Panc1 (cell line): ENCODE measurements around the gene VSNL1. TPM values are rescaled to one million over a fixed set of nuclear protein-coding genes. Genes with fewer than 3 reads are reported as not detected.

Source experiments
- ATAC-seq: fragments of 200-7000 bp; cut with Tn5 transposase; 2 replicates; pipeline ENCODE4 v1.9.1; 2020; ENCODE audit warnings: mild to moderate bottlenecking, moderate library complexity
- BruUV-seq: library from RNA; stranded (reverse); fragments of 400-500 nt; replicated peaks from 2 replicates; lab custom pipeline; 2021; lab: Mats Ljungman, UMichigan
- CTCF ChIA-PET: fragments of 300-600 bp; sonication (Branson Sonifier 250); formaldehyde crosslinking; loops from one replicate; lab custom pipeline; 2022; ENCODE audit warnings: antibody characterized with exemption; lab: Charles Lee
- POLR2A ChIA-PET: fragments of 300-600 bp; sonication (Branson Sonifier 250); formaldehyde crosslinking; loops from one replicate; lab custom pipeline; 2022; ENCODE audit warnings: antibody characterized with exemption; lab: Charles Lee
- DNase-seq: peaks from one replicate; pipeline ENCODE4 v3.0.0-alpha.2; 2010; ENCODE audit warnings: low read depth, low spot score
- H3K27ac ChIP-seq: 2 replicates; pipeline ENCODE4 v1.5.1; 2011; ENCODE audit warnings: mild to moderate bottlenecking, low read length, inconsistent platforms
- H3K27me3 ChIP-seq: fragments of 200-500 bp; sonication (Bioruptor generic); 2 replicates; pipeline ENCODE4 v1.6.0; 2014; ENCODE audit warnings: low read length, inconsistent platforms; ENCODE audit not compliant: control insufficient read depth, insufficient read depth
- H3K36me3 ChIP-seq: fragments of 200-500 bp; sonication (Bioruptor generic); 2 replicates; pipeline ENCODE4 v1.5.1; 2014; ENCODE audit warnings: inconsistent platforms, mild to moderate bottlenecking, low read length, moderate library complexity; ENCODE audit not compliant: control insufficient read depth, insufficient read depth
- H3K4me1 ChIP-seq: 2 replicates; pipeline ENCODE4 v1.5.1; 2011; ENCODE audit warnings: inconsistent platforms, mild to moderate bottlenecking, low read length, moderate library complexity; ENCODE audit not compliant: control insufficient read depth, insufficient read depth
- H3K4me3 ChIP-seq, 2 experiments: 2 replicates each; pipeline ENCODE4 v1.5.1; 2011 to 2012; ENCODE audit warnings: low read depth in 2 of 2, low read length in 2 of 2, mild to moderate bottlenecking in 2 of 2, inconsistent platforms in 1 of 2, moderate library complexity in 1 of 2
- H3K9me3 ChIP-seq: fragments of 200-500 bp; sonication (Bioruptor generic); 2 replicates; pipeline ENCODE4 v1.5.1; 2014; ENCODE audit warnings: low read depth, mild to moderate bottlenecking, inconsistent platforms, low read length, moderate library complexity; ENCODE audit not compliant: control insufficient read depth, insufficient read depth
- POLR2AphosphoS5 ChIP-seq: IDR thresholded peaks from 2 replicates; pipeline ENCODE4 v1.6.1; 2012; ENCODE audit warnings: mild to moderate bottlenecking, low read depth, low read length, moderate library complexity
- SIN3A ChIP-seq: IDR thresholded peaks from 2 replicates; pipeline ENCODE4 v1.6.1; 2012; ENCODE audit warnings: low read depth, mild to moderate bottlenecking, low read length, moderate library complexity, borderline replicate concordance; ENCODE audit not compliant: insufficient read depth
- TCF7L2 ChIP-seq: IDR thresholded peaks from 2 replicates; pipeline ENCODE4 v1.6.1; 2011; ENCODE audit warnings: mild to moderate bottlenecking, low read depth, low read length, inconsistent platforms
- in situ Hi-C: cut with HindIII; loops from 2 replicates; pipeline ENCODE4 v1.10.0; 2016; ENCODE audit warnings: low sequenced_read_pairs, low pct_unique_long_range_greater_than_20kb
- intact Hi-C: fragments of 100-400 bp; cut with micrococcal nuclease; formaldehyde crosslinking; loops from one replicate; pipeline ENCODE4 v1.10.0; 2022; ENCODE audit not compliant: unreplicated experiment
- total RNA-seq: library from RNA; stranded (reverse); gene quantifications from one replicate; pipeline ENCODE4 v1.2.1, GENCODE V29; 2021; ENCODE audit not compliant: unreplicated experiment
- TF ChIP-seq, protein P1 (sequence below): fragments of 450-650 bp; IDR thresholded peaks from 2 replicates; pipeline ENCODE4 v1.5.1; 2017; ENCODE audit warnings: mild to moderate bottlenecking
- TF ChIP-seq, protein P2 (sequence below), 2 experiments: IDR thresholded peaks; 2 replicates each; pipeline ENCODE4 v1.6.1; 2011 to 2012; ENCODE audit warnings: low read depth in 2 of 2, control low read depth in 1 of 2, low read length in 1 of 2, mild to moderate bottlenecking in 1 of 2, moderate library complexity in 1 of 2; ENCODE audit not compliant: insufficient read depth in 1 of 2

Gene VSNL1
- total RNA-seq, 1 experiment from 2014 or later = not detected

DNA sequence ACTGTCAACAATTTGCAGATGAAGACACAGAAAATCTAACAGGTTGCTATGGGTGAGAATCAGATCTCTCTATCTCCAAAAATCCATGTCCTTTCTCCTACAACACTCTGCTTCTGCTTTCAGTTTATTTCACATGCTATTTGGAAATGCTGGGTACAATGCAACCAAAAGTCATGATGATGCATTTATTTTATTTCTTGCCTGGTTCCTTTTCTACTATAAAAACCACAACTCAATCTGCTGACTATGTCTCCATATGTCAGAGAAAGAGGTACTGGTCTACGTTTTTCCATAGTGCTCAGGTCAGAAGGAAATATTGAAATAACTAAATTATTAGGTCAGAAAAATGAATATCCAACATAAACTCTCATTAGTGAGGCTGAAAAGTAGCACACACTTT lies 42.8 kb upstream of the VSNL1 start:
- ChIA-PET CTCF (no interaction called here), POLR2A (no interaction called here)
- in situ Hi-C loops = no loop called here
- ATAC-seq (no peak), DNase-seq (no peak)
- no peaks in the 10 kb centered on the region for H3K36me3 ChIP-seq
- no peaks in the 10 kb centered on the region for H3K9me3 ChIP-seq
- no peak overlapping the region for H3K4me3 ChIP-seq
- H3K4me1 ChIP-seq = no peaks in the 10 kb centered on the region
- no TSS peak for BruUV-seq
- H3K27me3 ChIP-seq = no peaks in the 10 kb centered on the region
- no peak overlapping the region for H3K27ac ChIP-seq
- TF ChIP-seq POLR2AphosphoS5 (no peak), TCF7L2 (no peak), SIN3A (no peak)
- TF ChIP-seq, protein P1, sequence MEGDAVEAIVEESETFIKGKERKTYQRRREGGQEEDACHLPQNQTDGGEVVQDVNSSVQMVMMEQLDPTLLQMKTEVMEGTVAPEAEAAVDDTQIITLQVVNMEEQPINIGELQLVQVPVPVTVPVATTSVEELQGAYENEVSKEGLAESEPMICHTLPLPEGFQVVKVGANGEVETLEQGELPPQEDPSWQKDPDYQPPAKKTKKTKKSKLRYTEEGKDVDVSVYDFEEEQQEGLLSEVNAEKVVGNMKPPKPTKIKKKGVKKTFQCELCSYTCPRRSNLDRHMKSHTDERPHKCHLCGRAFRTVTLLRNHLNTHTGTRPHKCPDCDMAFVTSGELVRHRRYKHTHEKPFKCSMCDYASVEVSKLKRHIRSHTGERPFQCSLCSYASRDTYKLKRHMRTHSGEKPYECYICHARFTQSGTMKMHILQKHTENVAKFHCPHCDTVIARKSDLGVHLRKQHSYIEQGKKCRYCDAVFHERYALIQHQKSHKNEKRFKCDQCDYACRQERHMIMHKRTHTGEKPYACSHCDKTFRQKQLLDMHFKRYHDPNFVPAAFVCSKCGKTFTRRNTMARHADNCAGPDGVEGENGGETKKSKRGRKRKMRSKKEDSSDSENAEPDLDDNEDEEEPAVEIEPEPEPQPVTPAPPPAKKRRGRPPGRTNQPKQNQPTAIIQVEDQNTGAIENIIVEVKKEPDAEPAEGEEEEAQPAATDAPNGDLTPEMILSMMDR = no peak
- TF ChIP-seq, protein P2, sequence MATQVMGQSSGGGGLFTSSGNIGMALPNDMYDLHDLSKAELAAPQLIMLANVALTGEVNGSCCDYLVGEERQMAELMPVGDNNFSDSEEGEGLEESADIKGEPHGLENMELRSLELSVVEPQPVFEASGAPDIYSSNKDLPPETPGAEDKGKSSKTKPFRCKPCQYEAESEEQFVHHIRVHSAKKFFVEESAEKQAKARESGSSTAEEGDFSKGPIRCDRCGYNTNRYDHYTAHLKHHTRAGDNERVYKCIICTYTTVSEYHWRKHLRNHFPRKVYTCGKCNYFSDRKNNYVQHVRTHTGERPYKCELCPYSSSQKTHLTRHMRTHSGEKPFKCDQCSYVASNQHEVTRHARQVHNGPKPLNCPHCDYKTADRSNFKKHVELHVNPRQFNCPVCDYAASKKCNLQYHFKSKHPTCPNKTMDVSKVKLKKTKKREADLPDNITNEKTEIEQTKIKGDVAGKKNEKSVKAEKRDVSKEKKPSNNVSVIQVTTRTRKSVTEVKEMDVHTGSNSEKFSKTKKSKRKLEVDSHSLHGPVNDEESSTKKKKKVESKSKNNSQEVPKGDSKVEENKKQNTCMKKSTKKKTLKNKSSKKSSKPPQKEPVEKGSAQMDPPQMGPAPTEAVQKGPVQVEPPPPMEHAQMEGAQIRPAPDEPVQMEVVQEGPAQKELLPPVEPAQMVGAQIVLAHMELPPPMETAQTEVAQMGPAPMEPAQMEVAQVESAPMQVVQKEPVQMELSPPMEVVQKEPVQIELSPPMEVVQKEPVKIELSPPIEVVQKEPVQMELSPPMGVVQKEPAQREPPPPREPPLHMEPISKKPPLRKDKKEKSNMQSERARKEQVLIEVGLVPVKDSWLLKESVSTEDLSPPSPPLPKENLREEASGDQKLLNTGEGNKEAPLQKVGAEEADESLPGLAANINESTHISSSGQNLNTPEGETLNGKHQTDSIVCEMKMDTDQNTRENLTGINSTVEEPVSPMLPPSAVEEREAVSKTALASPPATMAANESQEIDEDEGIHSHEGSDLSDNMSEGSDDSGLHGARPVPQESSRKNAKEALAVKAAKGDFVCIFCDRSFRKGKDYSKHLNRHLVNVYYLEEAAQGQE (IDR thresholded peaks at IDR 0.05; ENCODE audit: insufficient read depth in 1 of 2, low read depth in 2 of 2, low read length in 1 of 2) = no peak
- intact Hi-C loops = no loop called here

DNA sequence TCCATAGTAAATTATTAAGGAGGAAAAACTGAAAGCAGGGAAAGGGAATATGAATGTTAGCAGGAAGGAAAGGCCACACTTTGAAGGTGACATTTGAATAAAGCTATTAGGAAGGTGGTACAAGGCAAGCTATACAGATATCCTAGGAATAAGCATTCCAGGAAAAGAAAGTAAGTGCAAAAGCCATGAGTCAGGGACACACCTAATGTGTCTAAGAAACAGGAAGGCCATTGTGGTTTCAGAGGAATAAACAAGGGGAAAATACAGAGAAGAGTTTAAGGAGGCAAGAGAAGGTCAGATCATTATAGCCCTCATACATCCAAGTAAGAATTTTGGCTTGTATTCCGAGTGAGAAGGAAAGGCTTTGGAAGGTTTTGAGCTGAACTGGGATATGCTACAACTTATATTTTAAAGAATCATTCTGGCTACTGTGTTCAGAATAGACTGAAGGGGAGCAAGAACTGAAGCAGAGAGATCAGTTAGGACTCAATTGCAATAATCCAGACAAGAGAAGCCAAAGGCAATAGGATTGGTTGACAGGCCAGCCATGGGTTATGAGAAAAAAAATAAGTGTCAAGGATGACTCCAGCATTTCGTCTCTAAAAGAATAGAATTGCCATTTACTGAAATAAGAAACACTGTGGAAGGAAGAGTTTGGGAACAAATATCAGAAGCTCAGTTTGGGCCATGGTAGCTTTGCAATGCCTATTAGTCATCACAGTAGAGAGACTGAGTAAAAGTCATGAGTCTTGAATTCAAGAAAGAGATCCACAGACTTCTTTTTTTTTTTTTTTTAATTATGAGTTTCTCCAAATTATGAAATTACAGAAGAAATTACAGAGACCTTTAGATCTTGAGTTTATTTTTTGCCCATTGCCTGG lies 33.5 kb upstream of the VSNL1 start:
- ChIA-PET POLR2A (no interaction called here), CTCF (no interaction called here)
- no TSS peak for BruUV-seq

More for the DNA sequence above, 33.5 kb upstream of the VSNL1 start:
- Histone ChIP-seq H3K36me3 (no peaks in the 10 kb centered on the region), H3K4me3 (no peak overlapping the region), H3K27ac (no peak overlapping the region), H3K27me3 (no peaks in the 10 kb centered on the region), H3K9me3 (no peaks in the 10 kb centered on the region), H3K4me1 (no peaks in the 10 kb centered on the region)
- TF ChIP-seq TCF7L2 (no peak), POLR2AphosphoS5 (no peak), SIN3A (no peak)
- TF ChIP-seq, protein P1 = no peak
- TF ChIP-seq, protein P2 (IDR thresholded peaks at IDR 0.05; ENCODE audit: insufficient read depth in 1 of 2, low read depth in 2 of 2, low read length in 1 of 2) = no peak
- DNase-seq = no peak
- intact Hi-C loops (no loop called here), in situ Hi-C loops (no loop called here)
- ATAC-seq = no peak
